H1 (cell line): Measurements from ENCODE around the gene AGAP3. TPM values are rescaled to one million over a fixed set of nuclear protein-coding genes. Genes with fewer than 3 reads are reported as not detected.

Source experiments
- CTCF ChIA-PET: fragments of 300-600 bp; sonication (Branson Sonifier 250); formaldehyde crosslinking; loops from one replicate; lab custom pipeline; 2021; ENCODE audit not compliant: partially characterized antibody; lab: Charles Lee
- POLR2A ChIA-PET: fragments of 300-600 bp; sonication (Branson Sonifier 250); formaldehyde crosslinking; loops from one replicate; lab custom pipeline; 2021; ENCODE audit warnings: inconsistent platforms; ENCODE audit not compliant: partially characterized antibody; lab: Charles Lee
- DNase-seq, 2 experiments: peaks; one replicate each; pipeline versions ENCODE4 v3.0.0 to v3.0.0-alpha.2; 2010 to 2022; ENCODE audit warnings: low spot score in 2 of 2, low read depth in 1 of 2, mixed read lengths in 1 of 2
- FAIRE-seq: peaks from 2 replicates; lab custom pipeline; 2011; peaks lifted over from hg19 to GRCh38; lab: Jason Lieb, UNC
- H2AFZ ChIP-seq: 2 replicates; pipeline ENCODE4 v1.8.1; 2012; ENCODE audit warnings: low read length, inconsistent platforms
- H2AK5ac ChIP-seq: 2 replicates; pipeline ENCODE4 v1.6.1; 2013; ENCODE audit warnings: low read depth, low read length
- H2BK120ac ChIP-seq: replicated peaks from 2 replicates; pipeline ENCODE3; 2013; ENCODE audit warnings: low read depth, low read length, inconsistent platforms
- H2BK12ac ChIP-seq: 2 replicates; pipeline ENCODE4 v1.6.1; 2013; ENCODE audit warnings: low read depth, low read length
- H2BK15ac ChIP-seq: 2 replicates; pipeline ENCODE4 v1.6.1; 2013; ENCODE audit warnings: low read length
- H2BK20ac ChIP-seq: 2 replicates; pipeline ENCODE4 v1.6.1; 2013; ENCODE audit warnings: low read length
- H2BK5ac ChIP-seq: 2 replicates; pipeline ENCODE4 v1.6.1; 2013; ENCODE audit warnings: low read depth, low read length
- H3K14ac ChIP-seq: 2 replicates; pipeline ENCODE4 v1.6.1; 2013; ENCODE audit warnings: inconsistent platforms; ENCODE audit not compliant: insufficient read length
- H3K18ac ChIP-seq: 2 replicates; pipeline ENCODE4 v1.6.1; 2013; ENCODE audit warnings: low read length; ENCODE audit errors: extremely low read depth
- H3K23ac ChIP-seq: 2 replicates; pipeline ENCODE4 v1.6.1; 2013; ENCODE audit warnings: inconsistent platforms; ENCODE audit not compliant: insufficient read length
- H3K23me2 ChIP-seq: 2 replicates; pipeline ENCODE4 v1.6.1; 2013; ENCODE audit warnings: low read depth, low read length
- H3K27ac ChIP-seq: 2 replicates; pipeline ENCODE4 v1.6.1; 2011; ENCODE audit warnings: low read depth, low read length, inconsistent platforms
- H3K27me3 ChIP-seq, 4 experiments: replicated peaks in 1 of 4; 1 replicate in 1 of 4; 2 replicates in 3 of 4; pipeline versions ENCODE4 v1.6.1 to v1.8.1; 2011 to 2013; ENCODE audit warnings: low read length in 3 of 4, mild to moderate bottlenecking in 3 of 4, inconsistent platforms in 2 of 4, mixed read lengths in 2 of 4, moderate library complexity in 1 of 4; ENCODE audit not compliant: control insufficient read depth in 3 of 4, insufficient read depth in 3 of 4; ENCODE audit errors: extremely low read depth in 1 of 4
- H3K36me3 ChIP-seq, 4 experiments: 2 replicates each; pipeline versions ENCODE4 v1.6.1 to v1.8.1; 2011 to 2013; ENCODE audit warnings: mild to moderate bottlenecking in 4 of 4, low read length in 3 of 4, moderate library complexity in 2 of 4, control low read depth in 1 of 4, inconsistent platforms in 1 of 4; ENCODE audit not compliant: insufficient read depth in 4 of 4, control insufficient read depth in 2 of 4
- H3K4ac ChIP-seq: replicated peaks from 2 replicates; pipeline ENCODE3; 2013; ENCODE audit warnings: low read length, low read depth, mixed read lengths, inconsistent platforms; ENCODE audit not compliant: insufficient read length
- H3K4me1 ChIP-seq, 4 experiments: replicated peaks in 1 of 4; 1 replicate in 1 of 4; 2 replicates in 3 of 4; pipeline versions ENCODE4 v1.6.1 to v1.8.1; 2011 to 2013; ENCODE audit warnings: low read length in 3 of 4, inconsistent platforms in 2 of 4, mixed read lengths in 1 of 4; ENCODE audit not compliant: insufficient read depth in 4 of 4, control insufficient read depth in 3 of 4
- H3K4me2 ChIP-seq, 2 experiments: 2 replicates each; pipeline versions ENCODE4 v1.6.1 to v1.8.1; 2011 to 2013; ENCODE audit warnings: low read depth in 2 of 2, low read length in 2 of 2, control low read depth in 1 of 2, inconsistent platforms in 1 of 2, mild to moderate bottlenecking in 1 of 2; ENCODE audit not compliant: insufficient read depth in 1 of 2
- H3K4me3 ChIP-seq, 4 experiments: fragments of 200-600, 300-600 bp in 1 of 4; sonication (generic), shearing (Covaris generic), sonication (Bioruptor Twin) in 1 of 4; 2 replicates each; pipeline versions ENCODE4 v1.5.1 to v1.8.1; 2011 to 2016; ENCODE audit warnings: low read length in 4 of 4, low read depth in 3 of 4, control low read depth in 2 of 4, inconsistent platforms in 2 of 4, mild to moderate bottlenecking in 2 of 4, mixed read lengths in 1 of 4, moderate library complexity in 1 of 4; ENCODE audit not compliant: insufficient read depth in 2 of 4; ENCODE audit errors: extremely low read depth in 1 of 4
- H3K56ac ChIP-seq: replicated peaks from 2 replicates; pipeline ENCODE3; 2013; ENCODE audit warnings: low read depth, mild to moderate bottlenecking, mixed read lengths, low read length, inconsistent platforms; ENCODE audit not compliant: insufficient read length
- H3K79me1 ChIP-seq: 2 replicates; pipeline ENCODE4 v1.6.1; 2013; ENCODE audit warnings: low read depth, low read length, control low read depth
- H3K79me2 ChIP-seq, 2 experiments: 2 replicates each; pipeline versions ENCODE4 v1.6.1 to v1.8.1; 2012 to 2013; ENCODE audit warnings: low read length in 2 of 2, mild to moderate bottlenecking in 2 of 2, inconsistent platforms in 1 of 2; ENCODE audit not compliant: insufficient read depth in 2 of 2, control insufficient read depth in 1 of 2
- H3K9ac ChIP-seq, 4 experiments: replicated peaks in 1 of 4; 1 replicate in 1 of 4; 2 replicates in 3 of 4; pipeline versions ENCODE4 v1.6.1 to v1.8.1; 2011 to 2013; ENCODE audit warnings: low read depth in 3 of 4, low read length in 3 of 4, control low read depth in 2 of 4, mild to moderate bottlenecking in 2 of 4, moderate library complexity in 2 of 4, inconsistent platforms in 1 of 4; ENCODE audit errors: extremely low read depth in 1 of 4
- H3K9me3 ChIP-seq, 2 experiments: 2 replicates each; pipeline versions ENCODE4 v1.6.1 to v1.8.1; 2012 to 2013; ENCODE audit warnings: mild to moderate bottlenecking in 2 of 2, moderate library complexity in 2 of 2, control low read depth in 1 of 2, inconsistent platforms in 1 of 2, low read depth in 1 of 2, low read length in 1 of 2, mixed read lengths in 1 of 2; ENCODE audit not compliant: insufficient read depth in 2 of 2
- H4K20me1 ChIP-seq, 2 experiments: replicated peaks in 1 of 2; 2 replicates each; pipeline versions ENCODE3 to v1.8.1; 2011 to 2013; ENCODE audit warnings: inconsistent platforms in 2 of 2, low read length in 2 of 2, mild to moderate bottlenecking in 1 of 2; ENCODE audit not compliant: insufficient read depth in 2 of 2, control insufficient read depth in 1 of 2
- H4K5ac ChIP-seq: 2 replicates; pipeline ENCODE4 v1.6.1; 2013; ENCODE audit warnings: low read length, low read depth, mixed read lengths, inconsistent platforms; ENCODE audit not compliant: insufficient read length
- H4K8ac ChIP-seq: 2 replicates; pipeline ENCODE4 v1.8.0; 2013; ENCODE audit warnings: mild to moderate bottlenecking, moderate library complexity, low read length, inconsistent platforms; ENCODE audit not compliant: insufficient read depth; ENCODE audit errors: extremely low read depth
- H4K91ac ChIP-seq: replicated peaks from 2 replicates; pipeline ENCODE3; 2013; ENCODE audit warnings: low read length, mixed read lengths, inconsistent platforms; ENCODE audit not compliant: insufficient read length
- WGBS, 2 experiments: shearing (Covaris generic) in 1 of 2; methylation state at CpG; one replicate each; pipeline versions ENCODE4 v1.1.6 to v1.1.7; 2013 to 2015; ENCODE audit warnings: low lambda C conversion rate in 2 of 2, mixed read lengths in 2 of 2, inconsistent platforms in 1 of 2, low coverage in 1 of 2, missing lambda C conversion rate in 1 of 2; ENCODE audit not compliant: insufficient replicate concordance in 2 of 2, insufficient coverage in 1 of 2, insufficient read length in 1 of 2; ENCODE audit errors: extremely low coverage in 1 of 2, missing lambda C conversion rate in 1 of 2; 5-methylcytosine and 5-hydroxymethylcytosine counted together
- polyA plus RNA-seq, 7 experiments: library from polyadenylated mRNA; depleted of rRNA in 3 of 7; stranded (reverse) in 5 of 7; unstranded in 2 of 7; fragments of >200 nt in 5 of 7; fragments of 200-250 nt in 2 of 7; gene quantifications; 1 replicate in 5 of 7; 2 replicates in 1 of 7; 4 replicates in 1 of 7; pipeline versions ENCODE4 v1.2.1 to v1.2.3, GENCODE V29; 2011 to 2013; ENCODE audit warnings: missing spikeins in 2 of 7, mixed read lengths in 2 of 7
- total RNA-seq: library from RNA; stranded (reverse); fragmentation: NEBNext Ultra II Directional; extraction: Animal tissue kit (Norgen Biotek cat#: 25700); gene quantifications from 2 replicates; pipeline ENCODE4 v1.2.1, GENCODE V29; 2021
- TF ChIP-seq, protein P1 (sequence below): IDR thresholded peaks from 2 replicates; pipeline ENCODE4 v1.6.1; 2012; ENCODE audit warnings: inconsistent platforms

AGAP3 gene
- total and polyA plus RNA-seq, 2 of the 8 experiments (the other 6 are each of a cell fraction or from before 2014, with no cell fraction given): 66.4 to 120 TPM

DNA sequence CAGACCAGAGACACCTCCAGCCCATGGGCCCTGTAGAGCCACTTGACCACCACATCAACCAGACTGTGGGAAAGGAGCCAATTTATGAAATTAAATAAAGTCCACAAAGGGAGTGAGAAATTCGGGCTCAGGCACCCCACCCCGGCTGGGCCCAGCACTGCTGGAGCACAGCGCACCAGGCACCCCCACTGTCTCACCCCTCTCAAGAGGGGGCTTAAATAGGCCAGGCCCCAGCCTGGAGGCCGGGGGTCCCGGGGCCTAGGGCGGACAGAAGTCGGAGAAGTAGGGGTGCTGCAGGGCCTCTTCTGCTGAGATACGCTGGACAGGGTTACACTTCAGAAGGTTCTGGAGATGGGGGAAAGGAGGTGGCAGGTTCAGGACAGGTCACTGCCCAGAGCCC, 32.5 kb upstream of the AGAP3 start:
- Histone ChIP-seq H2BK20ac (no peak overlapping the region), H2BK5ac (no peak overlapping the region), H3K4me1 (peaks cover 4 to 23% (median 13%) of the 10 kb centered on the region in 4 experiments), H4K5ac (no peak overlapping the region), H2BK15ac (no peak overlapping the region), H4K20me1 (peaks cover 0 to 16% of the 10 kb centered on the region in 2 experiments), H3K27ac (no peak overlapping the region), H2BK120ac (no peak overlapping the region), H2AK5ac (no peak overlapping the region), H3K56ac (no peak overlapping the region), H3K79me2 (no peaks in the 10 kb centered on the region), H3K23ac (no peak overlapping the region), H3K79me1 (no peaks in the 10 kb centered on the region), H4K8ac (no peak overlapping the region), H2BK12ac (no peak overlapping the region), H3K4ac (no peak overlapping the region), H3K4me3 (no peak overlapping the region), H3K9me3 (no peaks in the 10 kb centered on the region), H3K9ac (no peak overlapping the region), H3K14ac (no peak overlapping the region), H3K18ac (no peak overlapping the region), H2AFZ (no peak overlapping the region), H4K91ac (no peak overlapping the region), H3K4me2 (no peak overlapping the region), H3K23me2 (peaks cover 14% of the 10 kb centered on the region), H3K36me3 (no peaks in the 10 kb centered on the region), H3K27me3 (peaks cover 4 to 34% (median 25%) of the 10 kb centered on the region in 4 experiments)
- WGBS, 2 experiments: 97% methylated on average over 4 of the region's 8 CpGs; no CpG with 5 or more reads in 1 of the 2 experiments
- ChIA-PET POLR2A (no interaction called here), CTCF (interaction anchor here (1.0 to 4.1 kb wide), 4 partner anchors 19 to 89 kb away, joined by 3 to 30 read pairs (median 7); no protein-coding TSS in a partner anchor)
- FAIRE-seq (no peak), DNase-seq (no peak)
- TF ChIP-seq, protein P1, sequence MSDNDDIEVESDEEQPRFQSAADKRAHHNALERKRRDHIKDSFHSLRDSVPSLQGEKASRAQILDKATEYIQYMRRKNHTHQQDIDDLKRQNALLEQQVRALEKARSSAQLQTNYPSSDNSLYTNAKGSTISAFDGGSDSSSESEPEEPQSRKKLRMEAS: no peak
